Keratinocyte (primary cell): Measurements from ENCODE around the gene HPSE2. TPM values are rescaled to one million over a fixed set of nuclear protein-coding genes. Genes with fewer than 3 reads are reported as not detected.

Experiments
- DNase-seq: peaks from one replicate; pipeline ENCODE4 v3.0.0-alpha.2; 2011; ENCODE audit warnings: low read depth, missing footprints, low spot score
- FAIRE-seq: peaks from 2 replicates; lab custom pipeline; 2011; peaks lifted over from hg19 to GRCh38; lab: Jason Lieb, UNC
- H2AFZ ChIP-seq: 2 replicates; pipeline ENCODE4 v1.6.0; 2012; ENCODE audit warnings: low read length, control low read depth, inconsistent platforms; ENCODE audit not compliant: control insufficient read depth
- H3K27ac ChIP-seq: 2 replicates; pipeline ENCODE4 v1.5.1; 2011; ENCODE audit warnings: low read length; ENCODE audit not compliant: control insufficient read depth, insufficient read depth
- H3K27me3 ChIP-seq: 3 replicates; pipeline ENCODE4 v1.6.0; 2011; ENCODE audit warnings: low read length; ENCODE audit not compliant: control insufficient read depth, insufficient read depth; ENCODE audit errors: extremely low read depth
- H3K36me3 ChIP-seq, 2 experiments: 2 replicates in 1 of 2; 3 replicates in 1 of 2; pipeline ENCODE4 v1.5.1; 2011; ENCODE audit warnings: low read length in 2 of 2, mild to moderate bottlenecking in 1 of 2; ENCODE audit not compliant: control insufficient read depth in 2 of 2, insufficient read depth in 2 of 2; ENCODE audit errors: extremely low read depth in 1 of 2
- H3K4me1 ChIP-seq: 3 replicates; pipeline ENCODE4 v1.5.1; 2011; ENCODE audit warnings: low read length; ENCODE audit not compliant: control insufficient read depth, insufficient read depth; ENCODE audit errors: extremely low read depth
- H3K4me2 ChIP-seq: 3 replicates; pipeline ENCODE4 v1.6.0; 2011; ENCODE audit warnings: low read depth, low read length; ENCODE audit not compliant: control insufficient read depth, insufficient read depth; ENCODE audit errors: extremely low read depth
- H3K4me3 ChIP-seq, 3 experiments: fragments of 200-600 bp in 1 of 3; sonication (generic) in 1 of 3; 2 replicates in 2 of 3; 3 replicates in 1 of 3; pipeline ENCODE4 v1.5.1; 2011 to 2016; ENCODE audit warnings: low read length in 3 of 3, mild to moderate bottlenecking in 3 of 3, control low read depth in 2 of 3, inconsistent platforms in 1 of 3, low read depth in 1 of 3, mixed read lengths in 1 of 3, mixed run types in 1 of 3, moderate library complexity in 1 of 3; ENCODE audit not compliant: control insufficient read depth in 2 of 3, insufficient read depth in 2 of 3; ENCODE audit errors: extremely low read depth in 1 of 3
- H3K79me2 ChIP-seq: 2 replicates; pipeline ENCODE4 v1.6.0; 2012; ENCODE audit warnings: low read length; ENCODE audit not compliant: control insufficient read depth, insufficient read depth
- H3K9ac ChIP-seq: 3 replicates; pipeline ENCODE4 v1.6.0; 2011; ENCODE audit warnings: low read length; ENCODE audit not compliant: control insufficient read depth, insufficient read depth; ENCODE audit errors: extremely low read depth
- H3K9me1 ChIP-seq: 3 replicates; pipeline ENCODE4 v1.6.0; 2011; ENCODE audit warnings: low read length; ENCODE audit not compliant: control insufficient read depth, insufficient read depth; ENCODE audit errors: extremely low read depth
- H3K9me3 ChIP-seq: 2 replicates; pipeline ENCODE4 v1.5.1; 2012; ENCODE audit warnings: low read depth, low read length; ENCODE audit not compliant: control insufficient read depth
- H4K20me1 ChIP-seq: 3 replicates; pipeline ENCODE4 v1.6.0; 2011; ENCODE audit warnings: low read length; ENCODE audit not compliant: control insufficient read depth, insufficient read depth; ENCODE audit errors: extremely low read depth
- CTCF ChIP-seq, 3 experiments: IDR thresholded peaks in 1 of 3; conservative IDR thresholded peaks in 1 of 3; optimal IDR thresholded peaks in 1 of 3; 2 replicates in 2 of 3; 3 replicates in 1 of 3; pipeline versions ENCODE3 to v1.5.1; 2011; ENCODE audit warnings: low read length in 3 of 3, mild to moderate bottlenecking in 3 of 3, moderate library complexity in 2 of 3, control low read depth in 1 of 3, inconsistent platforms in 1 of 3; ENCODE audit not compliant: insufficient read depth in 2 of 3; ENCODE audit errors: extremely low read depth in 1 of 3
- EZH2 ChIP-seq: IDR thresholded peaks from one replicate; pipeline ENCODE4 v1.6.1; 2012; ENCODE audit warnings: inconsistent platforms, mild to moderate bottlenecking, low read length, moderate library complexity
- dilution Hi-C: fragments of 300-500 bp; cut with MboI; formaldehyde crosslinking; loops from one replicate; pipeline ENCODE4 v1.7.0; 2020; ENCODE audit warnings: low sequenced_read_pairs; ENCODE audit not compliant: extremely low pct_ligation_motif_present
- polyA plus RNA-seq, 5 experiments: library from polyadenylated mRNA; depleted of rRNA in 3 of 5; stranded (reverse) in 3 of 5; stranded (forward) in 1 of 5; unstranded in 1 of 5; fragments of >200 nt; gene quantifications; 1 replicate in 1 of 5; 2 replicates in 3 of 5; 3 replicates in 1 of 5; pipeline versions ENCODE4 v1.2.1 to v1.2.3, GENCODE V29; 2011 to 2012; ENCODE audit warnings: missing spikeins in 2 of 5, low read depth in 1 of 5, low replicate concordance in 1 of 5

Gene HPSE2
- polyA plus RNA-seq, 1 donor (not counting 4 experiments of a cell fraction or from before 2014, with no cell fraction given) = 0.01 TPM

GRCh38 chr10:98620503-98620902, 615.1 kb downstream of the HPSE2 start:
- Histone ChIP-seq H4K20me1 (no peaks in the 10 kb centered on the region), H3K4me1 (no peaks in the 10 kb centered on the region), H3K4me3 (no peak overlapping the region), H2AFZ (no peak overlapping the region), H3K27ac (no peak overlapping the region), H3K9ac (no peak overlapping the region), H3K9me1 (no peaks in the 10 kb centered on the region), H3K9me3 (no peaks in the 10 kb centered on the region), H3K79me2 (no peaks in the 10 kb centered on the region), H3K36me3 (no peaks in the 10 kb centered on the region), H3K27me3 (no peaks in the 10 kb centered on the region), H3K4me2 (no peak overlapping the region)
- TF ChIP-seq CTCF (optimal IDR thresholded peaks at IDR 0.05 in 1 of 3, IDR thresholded peaks at IDR 0.05 in 1 of 3, conservative IDR thresholded peaks at IDR 0.05 in 1 of 3; ENCODE audit: extremely low read depth in 1 of 3, insufficient read depth in 2 of 3, low read length in 3 of 3) (no peak), EZH2 (no peak)
- DNase-seq = no peak
- dilution Hi-C loops = no loop called here
- FAIRE-seq = no peak

DNA sequence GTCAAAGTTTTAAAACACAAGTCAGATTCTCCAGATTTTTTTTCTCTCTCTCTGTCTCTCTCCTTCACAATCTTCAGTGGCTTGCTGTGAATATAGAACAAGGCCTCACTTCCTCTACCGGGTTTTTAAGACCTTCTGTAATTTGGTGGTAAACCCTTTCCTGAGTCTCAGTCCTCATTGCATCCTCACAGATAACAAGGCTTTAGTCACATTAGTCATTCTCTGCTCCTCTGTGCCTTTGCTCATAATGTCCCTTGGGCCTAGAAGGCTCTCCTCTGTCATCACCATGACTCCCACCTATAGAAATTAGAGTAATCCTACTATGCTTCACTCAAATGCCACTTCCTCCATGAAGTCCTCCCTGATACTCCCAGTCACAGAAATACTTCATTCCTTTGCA, 616.2 kb downstream of the HPSE2 start:
- TF ChIP-seq EZH2 = no peak
- TF ChIP-seq CTCF (optimal IDR thresholded peaks at IDR 0.05 in 1 of 3, IDR thresholded peaks at IDR 0.05 in 1 of 3, conservative IDR thresholded peaks at IDR 0.05 in 1 of 3; ENCODE audit: extremely low read depth in 1 of 3, insufficient read depth in 2 of 3, low read length in 3 of 3) = no peak
- no peak overlapping the region for H3K27ac ChIP-seq
- DNase-seq (no peak), FAIRE-seq (no peak)
- no peaks in the 10 kb centered on the region for H3K9me1 ChIP-seq
- dilution Hi-C loops = no loop called here
- no peak overlapping the region for H3K9ac ChIP-seq
- H3K27me3 ChIP-seq = no peaks in the 10 kb centered on the region
- H3K9me3 ChIP-seq = no peaks in the 10 kb centered on the region
- H4K20me1 ChIP-seq = no peaks in the 10 kb centered on the region
- H3K4me1 ChIP-seq = no peaks in the 10 kb centered on the region
- no peak overlapping the region for H3K4me3 ChIP-seq
- no peaks in the 10 kb centered on the region for H3K79me2 ChIP-seq
- H2AFZ ChIP-seq = no peak overlapping the region
- H3K36me3 ChIP-seq = no peaks in the 10 kb centered on the region
- no peak overlapping the region for H3K4me2 ChIP-seq
